HepG2 (cell line): ENCODE results near the gene TTBK1. TPM values are rescaled to one million over a fixed set of nuclear protein-coding genes. Genes with fewer than 3 reads are reported as not detected.

ENCODE experiments used
- ARHGAP35 ChIP-seq: sonication (generic); formaldehyde crosslinking; IDR thresholded peaks from 2 replicates; pipeline ENCODE4 v1.9.0; 2022; ENCODE audit warnings: mild to moderate bottlenecking, inconsistent platforms, moderate library complexity, missing genetic modification reagents, borderline replicate concordance
- BRD4 ChIP-seq: sonication (generic); formaldehyde crosslinking; IDR thresholded peaks from 2 replicates; pipeline ENCODE4 v1.4.0; 2020; ENCODE audit warnings: missing genetic modification reagents
- ELF1 ChIP-seq: sonication (generic); formaldehyde crosslinking; IDR thresholded peaks from 2 replicates; pipeline ENCODE4 v1.4.0; 2020; ENCODE audit warnings: missing genetic modification reagents
- IRF2 ChIP-seq: IDR thresholded peaks from 2 replicates; pipeline ENCODE4 v1.6.1; 2018; ENCODE audit warnings: missing genetic modification reagents, missing compliant biosample characterization
- JUND ChIP-seq: sonication (generic); formaldehyde crosslinking; IDR thresholded peaks from 2 replicates; pipeline ENCODE4 v1.8.0; 2022; ENCODE audit warnings: mild to moderate bottlenecking, missing genetic modification reagents
- MIXL1 ChIP-seq: IDR thresholded peaks from 2 replicates; pipeline ENCODE4 v1.6.1; 2016
- NPAS2 ChIP-seq: sonication (generic); formaldehyde crosslinking; IDR thresholded peaks from 2 replicates; pipeline ENCODE4 v1.8.0; 2022; ENCODE audit warnings: mild to moderate bottlenecking, missing genetic modification reagents, borderline replicate concordance
- NR3C1 ChIP-seq: sonication (generic); formaldehyde crosslinking; IDR thresholded peaks from 2 replicates; pipeline ENCODE4 v1.4.0; 2020; ENCODE audit warnings: missing genetic modification reagents
- NRL ChIP-seq: sonication (generic); formaldehyde crosslinking; IDR thresholded peaks from 2 replicates; pipeline ENCODE4 v1.5.0; 2020; ENCODE audit warnings: missing genetic modification reagents, mild to moderate bottlenecking, moderate library complexity, borderline replicate concordance
- SCMH1 ChIP-seq: sonication (generic); formaldehyde crosslinking; IDR thresholded peaks from 2 replicates; pipeline ENCODE4 v1.9.0; 2021; ENCODE audit warnings: missing genetic modification reagents, mild to moderate bottlenecking, borderline replicate concordance
- SP1 ChIP-seq, 2 experiments: fragments of 450-650 bp in 1 of 2; sonication (generic) in 1 of 2; formaldehyde crosslinking in 1 of 2; IDR thresholded peaks; 2 replicates each; pipeline versions ENCODE4 v1.4.0 to v1.6.1; 2016 to 2020; ENCODE audit warnings: missing genetic modification reagents in 1 of 2
- TP53 ChIP-seq: sonication (generic); formaldehyde crosslinking; conservative IDR thresholded peaks from 2 replicates; pipeline ENCODE4 v1.4.0; 2020; ENCODE audit warnings: missing genetic modification reagents
- ZFP36L2 ChIP-seq: sonication (generic); formaldehyde crosslinking; IDR thresholded peaks from 2 replicates; pipeline ENCODE4 v1.4.0; 2020; ENCODE audit warnings: missing genetic modification reagents
- ZMYM2 ChIP-seq: sonication (generic); formaldehyde crosslinking; IDR thresholded peaks from 2 replicates; pipeline ENCODE4 v1.8.0; 2022; ENCODE audit warnings: mild to moderate bottlenecking, missing genetic modification reagents
- ZNF264 ChIP-seq: sonication (generic); formaldehyde crosslinking; IDR thresholded peaks from 2 replicates; pipeline ENCODE4 v1.4.0; 2020; ENCODE audit warnings: missing genetic modification reagents
- ZNF343 ChIP-seq: sonication (generic); formaldehyde crosslinking; IDR thresholded peaks from 2 replicates; pipeline ENCODE4 v1.4.0; 2020; ENCODE audit warnings: mild to moderate bottlenecking, missing genetic modification reagents
- ZNF644 ChIP-seq: IDR thresholded peaks from 2 replicates; pipeline ENCODE4 v1.6.1; 2016; ENCODE audit warnings: low read depth
- ZNF720 ChIP-seq: sonication (generic); formaldehyde crosslinking; IDR thresholded peaks from 2 replicates; pipeline ENCODE4 v1.4.0; 2020; ENCODE audit warnings: missing genetic modification reagents
- polyA plus RNA-seq, 8 experiments: library from polyadenylated mRNA; depleted of rRNA in 3 of 8; stranded (reverse) in 7 of 8; unstranded in 1 of 8; fragments of >200 nt; fragmentation: Illumina TruSeq in 4 of 8; extraction: Trizol in 4 of 8; gene quantifications; 2 replicates each; pipeline versions ENCODE4 v1.2.1 to v1.2.3, GENCODE V29; 2011 to 2016; ENCODE audit warnings: low read depth in 4 of 8, missing spikeins in 1 of 8, mixed read lengths in 1 of 8; ENCODE audit not compliant: insufficient read depth in 1 of 8
- total RNA-seq, 5 experiments: library from RNA; depleted of rRNA; stranded (reverse); fragments of >200 nt; fragmentation: Illumina TruSeq; extraction: Trizol; gene quantifications; 2 replicates each; pipeline ENCODE4 v1.2.3, GENCODE V29; 2016; ENCODE audit warnings: low read depth in 1 of 5
- TF ChIP-seq, protein P1 (sequence below): IDR thresholded peaks from 2 replicates; pipeline ENCODE4 v1.6.1; 2016; ENCODE audit warnings: low read depth, borderline replicate concordance
- TF ChIP-seq, protein P2 (sequence below): IDR thresholded peaks from 2 replicates; pipeline ENCODE4 v1.6.1; 2012; ENCODE audit warnings: low read length, improper control_type of control experiment
- TF ChIP-seq, protein P3 (sequence below): sonication (generic); formaldehyde crosslinking; IDR thresholded peaks from 2 replicates; pipeline ENCODE4 v1.4.0; 2020; ENCODE audit warnings: missing genetic modification reagents
- TF ChIP-seq, protein P4 (sequence below): sonication (generic); formaldehyde crosslinking; conservative IDR thresholded peaks from 2 replicates; pipeline ENCODE4 v1.8.0; 2022; ENCODE audit warnings: low read depth, missing genetic modification reagents
- TF ChIP-seq, protein P5 (sequence below): IDR thresholded peaks from 2 replicates; pipeline ENCODE4 v1.6.1; 2016; ENCODE audit warnings: missing compliant biosample characterization, missing genetic modification reagents, borderline replicate concordance

TTBK1 gene
- total and polyA plus RNA-seq, 2 of the 13 experiments (the other 11 are each of a cell fraction or from before 2014, with no cell fraction given): 0.24 to 0.33 TPM

DNA sequence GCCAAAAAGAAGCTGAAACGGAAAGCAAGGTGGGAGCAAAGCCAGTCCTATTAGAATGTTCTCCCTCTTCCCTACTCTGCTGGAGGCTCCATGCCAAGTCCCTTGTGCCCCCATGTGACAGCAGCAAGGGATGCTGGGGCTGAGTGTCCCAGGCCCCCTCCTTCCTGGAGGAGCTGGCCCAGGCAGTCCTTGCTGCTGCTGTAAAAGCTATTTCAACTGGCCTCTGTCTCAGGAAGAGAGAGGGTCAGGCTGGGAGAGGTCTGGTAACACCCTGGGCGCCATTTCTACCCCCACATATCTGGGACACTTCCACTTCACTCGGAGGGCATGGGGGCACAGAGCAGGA, 25.0 kb downstream of the TTBK1 start (continued):
- no peak for TF ChIP-seq SP1 (IDR thresholded peaks at IDR 0.05)
- TF ChIP-seq SP1 (CRISPR knock-in tag; IDR thresholded peaks at IDR 0.05): 0 out of 2 replicates have a peak, but pooled peaks have one; percentile 14
- no peak for TF ChIP-seq ZNF264 (CRISPR knock-in tag)
- TF ChIP-seq NR3C1: no peak
- TF ChIP-seq ZFP36L2 (CRISPR knock-in tag): no peak
- no peak for TF ChIP-seq SCMH1 (CRISPR knock-in tag)
- TF ChIP-seq JUND (CRISPR knock-in tag): 0 out of 2 replicates have a peak, but pooled peaks have one; percentile 32
- TF ChIP-seq ZNF644: peak; percentile 10; the same call in 1 of the 2 replicates
- TF ChIP-seq IRF2 (CRISPR knock-in tag): no peak
- TF ChIP-seq, protein P1, sequence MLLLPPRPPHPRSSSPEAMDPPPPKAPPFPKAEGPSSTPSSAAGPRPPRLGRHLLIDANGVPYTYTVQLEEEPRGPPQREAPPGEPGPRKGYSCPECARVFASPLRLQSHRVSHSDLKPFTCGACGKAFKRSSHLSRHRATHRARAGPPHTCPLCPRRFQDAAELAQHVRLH: peak; percentile 12; the same call in 1 of the 2 replicates
- TF ChIP-seq ZMYM2 (CRISPR knock-in tag): no peak
- TF ChIP-seq, protein P2, sequence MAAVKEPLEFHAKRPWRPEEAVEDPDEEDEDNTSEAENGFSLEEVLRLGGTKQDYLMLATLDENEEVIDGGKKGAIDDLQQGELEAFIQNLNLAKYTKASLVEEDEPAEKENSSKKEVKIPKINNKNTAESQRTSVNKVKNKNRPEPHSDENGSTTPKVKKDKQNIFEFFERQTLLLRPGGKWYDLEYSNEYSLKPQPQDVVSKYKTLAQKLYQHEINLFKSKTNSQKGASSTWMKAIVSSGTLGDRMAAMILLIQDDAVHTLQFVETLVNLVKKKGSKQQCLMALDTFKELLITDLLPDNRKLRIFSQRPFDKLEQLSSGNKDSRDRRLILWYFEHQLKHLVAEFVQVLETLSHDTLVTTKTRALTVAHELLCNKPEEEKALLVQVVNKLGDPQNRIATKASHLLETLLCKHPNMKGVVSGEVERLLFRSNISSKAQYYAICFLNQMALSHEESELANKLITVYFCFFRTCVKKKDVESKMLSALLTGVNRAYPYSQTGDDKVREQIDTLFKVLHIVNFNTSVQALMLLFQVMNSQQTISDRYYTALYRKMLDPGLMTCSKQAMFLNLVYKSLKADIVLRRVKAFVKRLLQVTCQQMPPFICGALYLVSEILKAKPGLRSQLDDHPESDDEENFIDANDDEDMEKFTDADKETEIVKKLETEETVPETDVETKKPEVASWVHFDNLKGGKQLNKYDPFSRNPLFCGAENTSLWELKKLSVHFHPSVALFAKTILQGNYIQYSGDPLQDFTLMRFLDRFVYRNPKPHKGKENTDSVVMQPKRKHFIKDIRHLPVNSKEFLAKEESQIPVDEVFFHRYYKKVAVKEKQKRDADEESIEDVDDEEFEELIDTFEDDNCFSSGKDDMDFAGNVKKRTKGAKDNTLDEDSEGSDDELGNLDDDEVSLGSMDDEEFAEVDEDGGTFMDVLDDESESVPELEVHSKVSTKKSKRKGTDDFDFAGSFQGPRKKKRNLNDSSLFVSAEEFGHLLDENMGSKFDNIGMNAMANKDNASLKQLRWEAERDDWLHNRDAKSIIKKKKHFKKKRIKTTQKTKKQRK: no peak
- peak; percentile 49; the same call in 1 of the 2 replicates for TF ChIP-seq NRL
- TF ChIP-seq, protein P3, sequence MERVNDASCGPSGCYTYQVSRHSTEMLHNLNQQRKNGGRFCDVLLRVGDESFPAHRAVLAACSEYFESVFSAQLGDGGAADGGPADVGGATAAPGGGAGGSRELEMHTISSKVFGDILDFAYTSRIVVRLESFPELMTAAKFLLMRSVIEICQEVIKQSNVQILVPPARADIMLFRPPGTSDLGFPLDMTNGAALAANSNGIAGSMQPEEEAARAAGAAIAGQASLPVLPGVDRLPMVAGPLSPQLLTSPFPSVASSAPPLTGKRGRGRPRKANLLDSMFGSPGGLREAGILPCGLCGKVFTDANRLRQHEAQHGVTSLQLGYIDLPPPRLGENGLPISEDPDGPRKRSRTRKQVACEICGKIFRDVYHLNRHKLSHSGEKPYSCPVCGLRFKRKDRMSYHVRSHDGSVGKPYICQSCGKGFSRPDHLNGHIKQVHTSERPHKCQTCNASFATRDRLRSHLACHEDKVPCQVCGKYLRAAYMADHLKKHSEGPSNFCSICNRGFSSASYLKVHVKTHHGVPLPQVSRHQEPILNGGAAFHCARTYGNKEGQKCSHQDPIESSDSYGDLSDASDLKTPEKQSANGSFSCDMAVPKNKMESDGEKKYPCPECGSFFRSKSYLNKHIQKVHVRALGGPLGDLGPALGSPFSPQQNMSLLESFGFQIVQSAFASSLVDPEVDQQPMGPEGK (CRISPR knock-in tag): peak; percentile 52
- TF ChIP-seq BRD4 (CRISPR knock-in tag): 0 out of 2 replicates have a peak, but pooled peaks have one; percentile 15
- TF ChIP-seq ZNF720 (CRISPR knock-in tag): no peak
- 0 out of 2 replicates have a peak, but pooled peaks have one; percentile 5 for TF ChIP-seq ARHGAP35 (CRISPR knock-in tag)
- no peak for TF ChIP-seq NPAS2 (CRISPR knock-in tag)
- 0 out of 2 replicates have a peak, but pooled peaks have one; percentile 21 for TF ChIP-seq ELF1
- TF ChIP-seq, protein P4, sequence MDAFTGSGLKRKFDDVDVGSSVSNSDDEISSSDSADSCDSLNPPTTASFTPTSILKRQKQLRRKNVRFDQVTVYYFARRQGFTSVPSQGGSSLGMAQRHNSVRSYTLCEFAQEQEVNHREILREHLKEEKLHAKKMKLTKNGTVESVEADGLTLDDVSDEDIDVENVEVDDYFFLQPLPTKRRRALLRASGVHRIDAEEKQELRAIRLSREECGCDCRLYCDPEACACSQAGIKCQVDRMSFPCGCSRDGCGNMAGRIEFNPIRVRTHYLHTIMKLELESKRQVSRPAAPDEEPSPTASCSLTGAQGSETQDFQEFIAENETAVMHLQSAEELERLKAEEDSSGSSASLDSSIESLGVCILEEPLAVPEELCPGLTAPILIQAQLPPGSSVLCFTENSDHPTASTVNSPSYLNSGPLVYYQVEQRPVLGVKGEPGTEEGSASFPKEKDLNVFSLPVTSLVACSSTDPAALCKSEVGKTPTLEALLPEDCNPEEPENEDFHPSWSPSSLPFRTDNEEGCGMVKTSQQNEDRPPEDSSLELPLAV: no peak
- TF ChIP-seq, protein P5, sequence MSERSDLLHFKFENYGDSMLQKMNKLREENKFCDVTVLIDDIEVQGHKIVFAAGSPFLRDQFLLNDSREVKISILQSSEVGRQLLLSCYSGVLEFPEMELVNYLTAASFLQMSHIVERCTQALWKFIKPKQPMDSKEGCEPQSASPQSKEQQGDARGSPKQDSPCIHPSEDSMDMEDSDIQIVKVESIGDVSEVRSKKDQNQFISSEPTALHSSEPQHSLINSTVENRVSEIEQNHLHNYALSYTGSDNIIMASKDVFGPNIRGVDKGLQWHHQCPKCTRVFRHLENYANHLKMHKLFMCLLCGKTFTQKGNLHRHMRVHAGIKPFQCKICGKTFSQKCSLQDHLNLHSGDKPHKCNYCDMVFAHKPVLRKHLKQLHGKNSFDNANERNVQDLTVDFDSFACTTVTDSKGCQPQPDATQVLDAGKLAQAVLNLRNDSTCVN (CRISPR knock-in tag): 0 out of 2 replicates have a peak, but pooled peaks have one; percentile 15
- 0 out of 2 replicates have a peak, but pooled peaks have one; percentile 38 for TF ChIP-seq TP53
- no peak for TF ChIP-seq MIXL1 (CRISPR knock-in tag)
- 0 out of 2 replicates have a peak, but pooled peaks have one; percentile 21 for TF ChIP-seq ZNF343
